ENCODE measurements around the gene TNIP1. TPM values are rescaled to one million over a fixed set of nuclear protein-coding genes. Genes with fewer than 3 reads are reported as not detected.
A peak's percentile ranks its signal among the peaks of the same experiment; 100 is the strongest.

The TNIP1 gene
- total RNA-seq, 2 experiments from 2014 or later, result 110 to 115 TPM

GRCh38 chr5:151101151-151101550 lies 20.3 kb upstream of the TNIP1 start:
- no peak for TF ChIP-seq CTCF (IDR thresholded peaks at IDR 0.05)
- intact Hi-C loops (cut with DNase I, micrococcal nuclease), result no loop called here
- Mint-ChIP-seq H3K4me1 (ENCODE audit: low read depth) (peaks cover 51% of the 10 kb centered on the region), H3K27me3 (no peaks in the 10 kb centered on the region), H3K27ac (peak overlapping the region; percentile 80), H3K9me3 (no peaks in the 10 kb centered on the region), H3K36me3 (ENCODE audit: low read depth) (peaks cover 71% of the 10 kb centered on the region), H3K4me3 (no peak overlapping the region)
- DNase-seq (no peak), ATAC-seq (ENCODE audit: poor library complexity) (no peak)
- H3K36me3 ChIP-seq (ENCODE audit: insufficient read depth, low read length), result peaks cover 62% of the 10 kb centered on the region
- H3K4me3 ChIP-seq (ENCODE audit: low read length), result no peak overlapping the region
- no peaks in the 10 kb centered on the region for H3K27me3 ChIP-seq (ENCODE audit: control insufficient read depth in 1 of 2, insufficient read depth in 2 of 2, low read length in 2 of 2)
- ChIA-PET CTCF (no interaction called here), POLR2A (no interaction called here)
- no peak overlapping the region for H3K27ac ChIP-seq (ENCODE audit: low read depth in 1 of 2, low read length in 2 of 2)
- H3K9me3 ChIP-seq (ENCODE audit: control insufficient read depth in 1 of 2, insufficient read depth in 1 of 2, low read length in 2 of 2), result no peaks in the 10 kb centered on the region
- H3K4me1 ChIP-seq (ENCODE audit: insufficient read depth, low read length), result peaks cover 35% of the 10 kb centered on the region

GRCh38 chr5:151100681-151101080 lies 19.8 kb upstream of the TNIP1 start:
- H3K4me1 ChIP-seq (ENCODE audit: insufficient read depth, low read length), result peaks cover 40% of the 10 kb centered on the region
- intact Hi-C loops (cut with DNase I, micrococcal nuclease), result no loop called here
- no peak overlapping the region for H3K27ac ChIP-seq (ENCODE audit: low read depth in 1 of 2, low read length in 2 of 2)
- DNase-seq, result no peak
- Mint-ChIP-seq H3K27me3 (no peaks in the 10 kb centered on the region), H3K9me3 (no peaks in the 10 kb centered on the region), H3K4me1 (ENCODE audit: low read depth) (peaks cover 55% of the 10 kb centered on the region), H3K4me3 (no peak overlapping the region), H3K27ac (peak overlapping the region; percentile 80), H3K36me3 (ENCODE audit: low read depth) (peaks cover 67% of the 10 kb centered on the region)
- no peaks in the 10 kb centered on the region for H3K9me3 ChIP-seq (ENCODE audit: control insufficient read depth in 1 of 2, insufficient read depth in 1 of 2, low read length in 2 of 2)
- no peak for TF ChIP-seq CTCF (IDR thresholded peaks at IDR 0.05)
- H3K27me3 ChIP-seq (ENCODE audit: control insufficient read depth in 1 of 2, insufficient read depth in 2 of 2, low read length in 2 of 2), result no peaks in the 10 kb centered on the region
- peaks cover 57% of the 10 kb centered on the region for H3K36me3 ChIP-seq (ENCODE audit: insufficient read depth, low read length)
- ChIA-PET CTCF (no interaction called here), POLR2A (no interaction called here)
- H3K4me3 ChIP-seq (ENCODE audit: low read length), result no peak overlapping the region
- no peak for ATAC-seq (ENCODE audit: poor library complexity)

GRCh38 chr5:151098768-151099121 lies 17.9 kb upstream of the TNIP1 start:
- ATAC-seq (ENCODE audit: poor library complexity), result no peak
- Histone ChIP-seq H3K36me3 (ENCODE audit: insufficient read depth, low read length) (peaks cover 38% of the 10 kb centered on the region), H3K4me1 (ENCODE audit: insufficient read depth, low read length) (peaks cover 59% of the 10 kb centered on the region), H3K4me3 (ENCODE audit: low read length) (no peak overlapping the region), H3K27ac (ENCODE audit: low read depth in 1 of 2, low read length in 2 of 2) (peak overlapping the region; percentile 18 to 53), H3K9me3 (ENCODE audit: control insufficient read depth in 1 of 2, insufficient read depth in 1 of 2, low read length in 2 of 2) (no peaks in the 10 kb centered on the region), H3K27me3 (ENCODE audit: control insufficient read depth in 1 of 2, insufficient read depth in 2 of 2, low read length in 2 of 2) (no peaks in the 10 kb centered on the region)
- H3K9me3 Mint-ChIP-seq, result no peaks in the 10 kb centered on the region
- intact Hi-C loops (cut with DNase I, micrococcal nuclease), result no loop called here
- peaks cover 75% of the 10 kb centered on the region for H3K4me1 Mint-ChIP-seq (ENCODE audit: low read depth)
- ChIA-PET POLR2A (interaction anchor here (0.6 to 1.7 kb wide), 5 partner anchors 9 to 54 kb away, joined by 3 to 8 read pairs (median 3); no protein-coding TSS in a partner anchor), CTCF (interaction anchor here (1.3 to 2.6 kb wide), 6 partner anchors 9 to 66 kb away, joined by 3 to 10 read pairs (median 4); no protein-coding TSS in a partner anchor)
- H3K36me3 Mint-ChIP-seq (ENCODE audit: low read depth), result peaks cover 49% of the 10 kb centered on the region
- peak overlapping the region; percentile 80 for H3K27ac Mint-ChIP-seq
- H3K4me3 Mint-ChIP-seq, result no peak overlapping the region
- DNase-seq, result no peak
- TF ChIP-seq CTCF (IDR thresholded peaks at IDR 0.05), result no peak
- no peaks in the 10 kb centered on the region for H3K27me3 Mint-ChIP-seq
